Measurements from ENCODE around the gene SRRM4. TPM values are rescaled to one million over a fixed set of nuclear protein-coding genes. Genes with fewer than 3 reads are reported as not detected.

The SRRM4 gene
- total and polyA plus RNA-seq, 10 of the 15 experiments (the other 5 are each of a cell fraction or from before 2014, with no cell fraction given): under 0.01 to 0.01 TPM; not detected in 8

- RAD21 ChIA-PET (ENCODE audit: unreplicated experiment): no interaction called here
- DNase-seq (ENCODE audit: low read depth, low spot score) (no peak), ATAC-seq (no peak), FAIRE-seq (no peak)
- H3K27ac ChIP-seq (ENCODE audit: control insufficient read depth, insufficient read depth): no peak overlapping the region
- WGBS (ENCODE audit: insufficient coverage, insufficient replicate concordance, low lambda C conversion rate, missing lambda C conversion rate): 0% methylated on average over 1 of the region's 1 CpG
- no peaks in the 10 kb centered on the region for H3K36me3 ChIP-seq (ENCODE audit: control insufficient read depth in 2 of 2, insufficient read depth in 2 of 2, low read length in 1 of 2)
- no TSS peak for BruUV-seq (replicated peaks)
- in situ Hi-C loops (cut with MboI): no loop called here
- CTCF ChIA-PET: interaction anchor here (0.6 kb wide), 1 partner anchor 287 kb away, joined by 3 read pairs; no protein-coding TSS in a partner anchor
- H3K9ac ChIP-seq (ENCODE audit: control insufficient read depth, insufficient read depth, low read length): no peak overlapping the region
- no peaks in the 10 kb centered on the region for H3K79me2 ChIP-seq (ENCODE audit: control insufficient read depth, insufficient read depth, low read length)
- SMC1A ChIA-PET (ENCODE audit: uncharacterized antibody, unreplicated experiment): no interaction called here
- intact Hi-C loops (cut with micrococcal nuclease; ENCODE audit: unreplicated experiment): no loop called here
- H3K4me2 ChIP-seq (ENCODE audit: control insufficient read depth, insufficient read depth): no peak overlapping the region
- no peaks in the 10 kb centered on the region for H3K4me1 ChIP-seq (ENCODE audit: control insufficient read depth, insufficient read depth, low read length)
- no peaks in the 10 kb centered on the region for H3K27me3 ChIP-seq (replicated peaks in 1 of 2; ENCODE audit: control insufficient read depth in 2 of 2, insufficient read depth in 2 of 2, low read length in 1 of 2)
- H3K4me3 ChIP-seq: no peak overlapping the region
- no peak overlapping the region for H2AFZ ChIP-seq (ENCODE audit: control insufficient read depth, low read depth, low read length)
- no peaks in the 10 kb centered on the region for H4K20me1 ChIP-seq (ENCODE audit: control insufficient read depth, insufficient read depth)
- POLR2A ChIA-PET: no interaction called here
- H3K9me3 ChIP-seq (replicated peaks; ENCODE audit: control insufficient read depth, insufficient read depth, low read length): no peaks in the 10 kb centered on the region; the same call in 2 of the 3 replicates
- TF ChIP-seq ZSCAN29 (IDR thresholded peaks at IDR 0.05) (no peak), TBL1XR1 (IDR thresholded peaks at IDR 0.05; ENCODE audit: low read depth, low read length) (no peak), RB1 (IDR thresholded peaks at IDR 0.05; ENCODE audit: borderline replicate concordance) (no peak), PAX5 (IDR thresholded peaks at IDR 0.05; ENCODE audit: borderline replicate concordance, low read depth, low read length) (no peak), SMARCA5 (IDR thresholded peaks at IDR 0.05) (no peak), MYB (IDR thresholded peaks at IDR 0.05; ENCODE audit: borderline replicate concordance, low read depth, low read length) (no peak), RCOR1 (conservative IDR thresholded peaks at IDR 0.05; ENCODE audit: low read depth, low read length) (no peak), MLLT1 (IDR thresholded peaks at IDR 0.05) (no peak), PAX8 (IDR thresholded peaks at IDR 0.05) (no peak), USF1 (IDR thresholded peaks at IDR 0.05; ENCODE audit: borderline replicate concordance, extremely low read length, insufficient read depth, low read depth, low read length) (no peak), FOXM1 (IDR thresholded peaks at IDR 0.05; ENCODE audit: low read depth, low read length) (no peak), IRF4 (IDR thresholded peaks at IDR 0.05; ENCODE audit: low read depth, low read length) (no peak), RUNX3 (IDR thresholded peaks at IDR 0.05; ENCODE audit: low read length) (no peak), ZNF207 (IDR thresholded peaks at IDR 0.05; ENCODE audit: borderline replicate concordance) (no peak), NR2C1 (IDR thresholded peaks at IDR 0.05) (no peak), MTA2 (IDR thresholded peaks at IDR 0.05; ENCODE audit: low read depth) (no peak), ZNF274 (IDR thresholded peaks at IDR 0.05; ENCODE audit: insufficient read depth, insufficient read length) (no peak), CTCF (IDR thresholded peaks at IDR 0.05 in 2 of 3, conservative IDR thresholded peaks at IDR 0.05 in 1 of 3; ENCODE audit: control insufficient read depth in 2 of 3, extremely low read depth in 1 of 3, insufficient read depth in 1 of 3, low read depth in 3 of 3, low read length in 3 of 3) (no peak)
Observed at GRCh38 chr12:119014368-119014767, 33.0 kb downstream of the SRRM4 start.
